RWPE1 (cell line): Measurements from ENCODE around the gene CBFA2T2.

Source experiments
- CTCF ChIA-PET: fragments of 350-600 bp; sonication (Branson Sonifier 250); formaldehyde crosslinking; extraction: SDS; loops from one replicate; lab custom pipeline; 2021; lab: Yijun Ruan, JAX
- POLR2A ChIA-PET: fragments of 400-600 bp; formaldehyde crosslinking; extraction: SDS; loops from one replicate; lab custom pipeline; 2020; ENCODE audit warnings: antibody characterized with exemption; ENCODE audit not compliant: low non-redundant PET; lab: Yijun Ruan, JAX
- DNase-seq: peaks from one replicate; pipeline ENCODE4 v3.0.0; 2012; ENCODE audit warnings: low spot score
- H3K27ac ChIP-seq: fragments of 450-650 bp; 2 replicates; pipeline ENCODE4 v1.5.1; 2017
- CTCF ChIP-seq: fragments of 450-650 bp; conservative IDR thresholded peaks from 2 replicates; pipeline ENCODE4 v1.5.1; 2017; ENCODE audit warnings: low read depth, mild to moderate bottlenecking

CBFA2T2 gene

GRCh38 chr20:33656783-33657703, 167.1 kb downstream of the CBFA2T2 start:
- CTCF ChIA-PET, result interaction anchor here (0.6 to 2.4 kb wide), 4 partner anchors 10 to 765 kb away, joined by 3 to 8 read pairs (median 4); partner anchors contain the start of gene ACTL10
- no peak for DNase-seq
- H3K27ac ChIP-seq, result no peak overlapping the region
- POLR2A ChIA-PET, result no interaction called here
- no peak for TF ChIP-seq CTCF

- H3K27ac ChIP-seq, result no peak overlapping the region
- TF ChIP-seq CTCF, result no peak
- CTCF ChIA-PET, result interaction anchor here (2.4 kb wide), 1 partner anchor 10 kb away, joined by 8 read pairs; the partner anchor contains the start of gene ACTL10
- no peak for DNase-seq
- POLR2A ChIA-PET, result no interaction called here
These were observed 167.8 kb downstream of the CBFA2T2 start for GRCh38 chr20:33657704-33658095.

GRCh38 chr20:33658510-33658909, 168.6 kb downstream of the CBFA2T2 start:
- POLR2A ChIA-PET, result no interaction called here
- TF ChIP-seq CTCF, result no peak
- no peak for DNase-seq
- CTCF ChIA-PET, result interaction anchor here (0.6 to 0.7 kb wide), 2 partner anchors 125 to 480 kb away, joined by 3 to 5 read pairs; no protein-coding TSS in a partner anchor
- H3K27ac ChIP-seq, result 0 out of 2 replicates have a peak overlapping the region, but pooled peaks have one; percentile 1

- POLR2A ChIA-PET, result interaction anchor here (0.5 kb wide), 1 partner anchor 25 kb away, joined by 3 read pairs; no protein-coding TSS in a partner anchor
- H3K27ac ChIP-seq, result 0 out of 2 replicates have a peak overlapping the region, but pooled peaks have one; percentile 1
- no peak for TF ChIP-seq CTCF
- DNase-seq, result no peak
- CTCF ChIA-PET, result interaction anchor here (0.6 to 0.7 kb wide), 3 partner anchors 9 to 480 kb away, joined by 3 to 5 read pairs (median 3); no protein-coding TSS in a partner anchor
These were observed 169.0 kb downstream of the CBFA2T2 start for GRCh38 chr20:33658929-33659328.

GRCh38 chr20:33659341-33660034, 169.6 kb downstream of the CBFA2T2 start:
- CTCF ChIA-PET, result interaction anchor here (0.6 kb wide), 2 partner anchors 9 to 479 kb away, joined by 3 to 5 read pairs; no protein-coding TSS in a partner anchor
- no peak for DNase-seq

More at GRCh38 chr20:33659341-33660034, 169.6 kb downstream of the CBFA2T2 start:
- no peak overlapping the region for H3K27ac ChIP-seq
- POLR2A ChIA-PET, result interaction anchor here (0.5 kb wide), 1 partner anchor 24 kb away, joined by 3 read pairs; no protein-coding TSS in a partner anchor
- no peak for TF ChIP-seq CTCF
